K562 (cell line): Measurements from ENCODE around the gene LHB. TPM values are rescaled to one million over a fixed set of nuclear protein-coding genes. Genes with fewer than 3 reads are reported as not detected.
A peak's percentile ranks its signal among the peaks of the same experiment; 100 is the strongest.

Experiments used
- ATAC-seq: fragments of 200-7000 bp; cut with Tn5 transposase; 3 replicates; pipeline ENCODE4 v1.9.1; 2020; ENCODE audit warnings: moderate library complexity
- BruUV-seq: library from RNA; stranded (reverse); fragments of 400-500 nt; replicated peaks from 2 replicates; lab custom pipeline; 2021; lab: Mats Ljungman, UMichigan
- CTCF ChIA-PET: fragments of 300-600 bp; formaldehyde crosslinking; extraction: SDS; loops from one replicate; lab custom pipeline; 2021; ENCODE audit warnings: low intra/inter-chr PET ratio; lab: Yijun Ruan, JAX
- POLR2A ChIA-PET: fragments of 300-600, 350-650 bp; sonication (Branson Sonifier 250); formaldehyde crosslinking; extraction: SDS; loops from one replicate; lab custom pipeline; 2021; ENCODE audit warnings: antibody characterized with exemption, inconsistent platforms; lab: Yijun Ruan, JAX
- DNase-seq, 4 experiments: peaks; one replicate each; pipeline versions ENCODE4 v3.0.0 to v3.0.0-alpha.2; 2011 to 2018; ENCODE audit warnings: low spot score in 3 of 4, mixed read lengths in 3 of 4; ENCODE audit errors: extremely low read depth in 1 of 4
- FAIRE-seq: peaks from 2 replicates; lab custom pipeline; 2011; peaks lifted over from hg19 to GRCh38; lab: Jason Lieb, UNC
- H2AFZ ChIP-seq: 2 replicates; pipeline ENCODE4 v1.6.0; 2011; ENCODE audit warnings: low read depth, low read length, control low read depth, inconsistent platforms
- H3K27ac ChIP-seq: fragments of 200-600 bp; 3 replicates; pipeline ENCODE4 v1.8.0; 2011; ENCODE audit warnings: low read depth, mild to moderate bottlenecking, control low read depth, inconsistent platforms, low read length, moderate library complexity, mixed read lengths; ENCODE audit errors: extremely low read depth
- H3K27me3 ChIP-seq, 2 experiments: fragments of 300-600 bp in 1 of 2; 2 replicates in 1 of 2; 3 replicates in 1 of 2; pipeline versions ENCODE4 v1.6.0 to v1.8.0; 2011; ENCODE audit warnings: inconsistent platforms in 2 of 2, low read length in 2 of 2, mild to moderate bottlenecking in 1 of 2, mixed read lengths in 1 of 2, moderate library complexity in 1 of 2; ENCODE audit not compliant: control insufficient read depth in 2 of 2, insufficient read depth in 2 of 2
- H3K36me3 ChIP-seq: fragments of 300-600 bp; 3 replicates; pipeline ENCODE4 v1.8.0; 2011; ENCODE audit warnings: mild to moderate bottlenecking, low read length, inconsistent platforms; ENCODE audit not compliant: control insufficient read depth, insufficient read depth
- H3K4me1 ChIP-seq, 2 experiments: fragments of 200-600 bp in 1 of 2; replicated peaks in 1 of 2; 2 replicates in 1 of 2; 3 replicates in 1 of 2; pipeline versions ENCODE4 v1.5.1 to v1.8.0; 2011; ENCODE audit warnings: inconsistent platforms in 2 of 2, low read length in 2 of 2, mild to moderate bottlenecking in 1 of 2, mixed read lengths in 1 of 2, moderate library complexity in 1 of 2; ENCODE audit not compliant: control insufficient read depth in 2 of 2, insufficient read depth in 2 of 2
- H3K4me2 ChIP-seq: 2 replicates; pipeline ENCODE4 v1.6.1; 2011; ENCODE audit warnings: low read length, control low read depth, inconsistent platforms, mixed read lengths; ENCODE audit not compliant: insufficient read depth
- H3K4me3 ChIP-seq: fragments of 200-600 bp; sonication (generic), shearing (Covaris generic); 2 replicates; pipeline ENCODE4 v1.5.1; 2016; ENCODE audit warnings: control low read depth, inconsistent platforms
- H3K79me2 ChIP-seq: fragments of 200-600 bp; 3 replicates; pipeline ENCODE4 v1.8.0; 2011; ENCODE audit warnings: low read length, inconsistent platforms; ENCODE audit not compliant: control insufficient read depth, insufficient read depth
- H3K9ac ChIP-seq, 2 experiments: 2 replicates each; pipeline versions ENCODE4 v1.6.0 to v1.6.1; 2011; ENCODE audit warnings: low read depth in 2 of 2, low read length in 2 of 2, control low read depth in 1 of 2, inconsistent platforms in 1 of 2, mild to moderate bottlenecking in 1 of 2, mixed read lengths in 1 of 2; ENCODE audit not compliant: insufficient read depth in 1 of 2
- H3K9me1 ChIP-seq: one replicate; pipeline ENCODE4 v1.6.0; 2011; ENCODE audit warnings: inconsistent platforms, mild to moderate bottlenecking, low read length, moderate library complexity; ENCODE audit not compliant: control insufficient read depth, insufficient read depth
- H3K9me3 ChIP-seq: replicated peaks from 2 replicates; pipeline ENCODE4 v1.5.1; 2011; ENCODE audit warnings: low read depth, low read length, inconsistent platforms; ENCODE audit not compliant: control insufficient read depth, insufficient read depth
- H4K20me1 ChIP-seq: replicated peaks from 2 replicates; pipeline ENCODE4 v1.6.1; 2011; ENCODE audit warnings: low read length, inconsistent platforms, mixed read lengths; ENCODE audit not compliant: control insufficient read depth, insufficient read depth
- ARID2 ChIP-seq: fragments of 450-650 bp; IDR thresholded peaks from 2 replicates; pipeline ENCODE4 v1.6.1; 2017; ENCODE audit warnings: antibody characterized with exemption, mild to moderate bottlenecking
- CEBPZ ChIP-seq: fragments of 150-350 bp; IDR thresholded peaks from 2 replicates; pipeline ENCODE4 v1.6.1; 2014; ENCODE audit warnings: low read depth, mild to moderate bottlenecking, low read length, borderline replicate concordance
- EHMT2 ChIP-seq: fragments of 450-650 bp; IDR thresholded peaks from 2 replicates; pipeline ENCODE4 v1.6.1; 2018; ENCODE audit warnings: antibody characterized with exemption
- HNRNPLL ChIP-seq: fragments of 200-400 bp; formaldehyde crosslinking; IDR thresholded peaks from 2 replicates; pipeline ENCODE4 v1.6.1; 2017; ENCODE audit warnings: low read length, low read depth, mild to moderate bottlenecking; ENCODE audit not compliant: poor library complexity, severe bottlenecking
- POLR2B ChIP-seq: fragments of 450-650 bp; IDR thresholded peaks from 2 replicates; pipeline ENCODE4 v1.6.1; 2018; ENCODE audit warnings: low read depth; ENCODE audit not compliant: partially characterized antibody
- POLR2G ChIP-seq: fragments of 200-400 bp; formaldehyde crosslinking; IDR thresholded peaks from 2 replicates; pipeline ENCODE4 v1.6.1; 2017; ENCODE audit warnings: low read depth, mild to moderate bottlenecking, antibody characterized with exemption, low read length, moderate library complexity
- RBFOX2 ChIP-seq: fragments of 200-400 bp; formaldehyde crosslinking; IDR thresholded peaks from 2 replicates; pipeline ENCODE4 v1.6.1; 2017; ENCODE audit warnings: low read depth, mild to moderate bottlenecking, low read length, moderate library complexity
- RBM22 ChIP-seq: fragments of 200-400 bp; formaldehyde crosslinking; IDR thresholded peaks from 2 replicates; pipeline ENCODE4 v1.6.1; 2018; ENCODE audit warnings: low read length, low read depth; ENCODE audit not compliant: poor library complexity, severe bottlenecking
- SUPT5H ChIP-seq: fragments of 450-650 bp; IDR thresholded peaks from 2 replicates; pipeline ENCODE4 v1.6.1; 2016
- TFAP4 ChIP-seq: sonication (generic); formaldehyde crosslinking; IDR thresholded peaks from 2 replicates; pipeline ENCODE4 v1.8.0; 2022; ENCODE audit warnings: missing genetic modification reagents, mild to moderate bottlenecking, moderate library complexity, borderline replicate concordance
- ZBTB33 ChIP-seq: sonication (generic); formaldehyde crosslinking; IDR thresholded peaks from 2 replicates; pipeline ENCODE4 v1.8.1; 2023; ENCODE audit warnings: mild to moderate bottlenecking, missing genetic modification reagents
- ZBTB7A ChIP-seq: IDR thresholded peaks from 2 replicates; pipeline ENCODE4 v1.6.1; 2011; ENCODE audit warnings: low read depth, mild to moderate bottlenecking, low read length, moderate library complexity, borderline replicate concordance; ENCODE audit not compliant: control insufficient read depth
- ZNF217 ChIP-seq: sonication (generic); formaldehyde crosslinking; IDR thresholded peaks from 2 replicates; pipeline ENCODE4 v1.8.0; 2022; ENCODE audit warnings: mild to moderate bottlenecking, missing genetic modification reagents
- ZNF239 ChIP-seq: fragments of 250-450 bp; sonication (Bioruptor Pico); IDR thresholded peaks from 2 replicates; pipeline ENCODE4 v1.4.0; 2020; ENCODE audit warnings: mild to moderate bottlenecking
- WGBS: fragments of 100-300 bp; shearing (Covaris generic); methylation state at CpG from one replicate; pipeline ENCODE4 v1.1.6; 2016; ENCODE audit warnings: low coverage, mixed read lengths; ENCODE audit not compliant: insufficient coverage; ENCODE audit errors: missing lambda C conversion rate; 5-methylcytosine and 5-hydroxymethylcytosine counted together
- in situ Hi-C: fragments of 300-500 bp; cut with MboI; formaldehyde crosslinking; loops from 4 replicates; pipeline ENCODE4 v1.15.0; 2018; ENCODE audit warnings: inconsistent platforms, mixed read lengths
- intact Hi-C: fragments of 100-400 bp; cut with micrococcal nuclease; formaldehyde crosslinking; loops from 2 replicates; pipeline ENCODE4 v1.14.2; 2022
- polyA plus RNA-seq, 8 experiments: library from polyadenylated mRNA; depleted of rRNA in 4 of 8; stranded (reverse) in 5 of 8; unstranded in 3 of 8; fragments of >200 nt; fragmentation: Nextera tagmentation in 2 of 8; fragmentation: Illumina TruSeq in 1 of 8; extraction: Ambion mirVana in 2 of 8; extraction: Trizol in 1 of 8; gene quantifications; 2 replicates each; pipeline versions ENCODE4 v1.2.1 to v1.2.3, GENCODE V29; 2011 to 2014; ENCODE audit warnings: inconsistent platforms in 1 of 8, missing spikeins in 1 of 8
- total RNA-seq, 7 experiments: library from RNA; depleted of rRNA in 6 of 7; stranded (reverse); fragments of >200 nt in 6 of 7; fragmentation: Illumina TruSeq in 2 of 7; extraction: Trizol in 2 of 7; gene quantifications; 2 replicates each; pipeline versions ENCODE4 v1.2.1 to v1.2.3, GENCODE V29; 2011 to 2021; ENCODE audit warnings: low replicate concordance in 1 of 7

The LHB gene
- total and polyA plus RNA-seq, 9 of the 15 experiments (the other 6 are each of a cell fraction or from before 2014, with no cell fraction given) = 0.54 TPM; not detected in 8

- no peaks in the 10 kb centered on the region for H3K27me3 ChIP-seq
- no peaks in the 10 kb centered on the region for H3K79me2 ChIP-seq
- no peaks in the 10 kb centered on the region for H3K9me3 ChIP-seq
- H3K4me1 ChIP-seq = peaks cover 21 to 63% of the 10 kb centered on the region in 2 experiments; a peak in 4 of 5 replicates
- H3K4me3 ChIP-seq = no peak overlapping the region
- H3K4me2 ChIP-seq = no peak overlapping the region
- in situ Hi-C loops (no loop called here), intact Hi-C loops (no loop called here)
- peaks cover 12% of the 10 kb centered on the region; the same call in 1 of the 2 replicates for H4K20me1 ChIP-seq
- no peak for DNase-seq
- H3K27ac ChIP-seq = no peak overlapping the region
- H3K9me1 ChIP-seq = peaks cover 7% of the 10 kb centered on the region
- H3K9ac ChIP-seq = no peak overlapping the region
- ChIA-PET CTCF (no interaction called here), POLR2A (interaction anchor here (0.6 to 0.8 kb wide), 4 partner anchors 15 to 144 kb away, joined by 3 to 4 read pairs (median 4); partner anchors contain the start of genes GYS1, PPP1R15A and RUVBL2)
- no peak for FAIRE-seq
- ATAC-seq = no peak
- H2AFZ ChIP-seq = no peak overlapping the region
- no TSS peak for BruUV-seq
- 91% methylated on average over 14 of the region's 29 CpGs for whole genome bisulfite sequencing
- H3K36me3 ChIP-seq = peaks cover 51% of the 10 kb centered on the region; the same call in 2 of the 3 replicates
- TF ChIP-seq CEBPZ (no peak), ZBTB7A (peak; percentile 24; the same call in 1 of the 2 replicates), HNRNPLL (no peak), POLR2B (peak; percentile 41), ZNF217 (CRISPR knock-in tag) (no peak), RBM22 (peak; percentile 35), ARID2 (no peak), RBFOX2 (0 out of 2 replicates have a peak, but pooled peaks have one; percentile 43), POLR2G (peak; percentile 69), ZBTB33 (peak; percentile 93), ZNF239 (CRISPR knock-in tag) (no peak), SUPT5H (0 out of 2 replicates have a peak, but pooled peaks have one; percentile 28), TFAP4 (CRISPR knock-in tag) (0 out of 2 replicates have a peak, but pooled peaks have one; percentile 4), EHMT2 (no peak)
Measured at GRCh38 chr19:49016067-49016839, 638 bp downstream of the LHB start.
